ENCODE measurements around the gene ARID1B.

Gene ARID1B

GRCh38 chr6:157086632-157087031, 309.5 kb downstream of the ARID1B start:
- TF ChIP-seq CTCF (IDR thresholded peaks at IDR 0.05): no peak
- H3K27me3 ChIP-seq: no peaks in the 10 kb centered on the region
- intact Hi-C loops (cut with DNase I; ENCODE audit: low total_unique reads): no loop called here
- H3K27ac ChIP-seq: no peak overlapping the region
- H3K36me3 ChIP-seq: peaks cover 0 to 21% (median 20%) of the 10 kb centered on the region in 3 donors
- no peaks in the 10 kb centered on the region for H3K4me1 ChIP-seq
- no peaks in the 10 kb centered on the region for H3K9me3 ChIP-seq
- no peak overlapping the region for H3K4me3 ChIP-seq
- DNase-seq: no peak

GRCh38 chr6:157087974-157088373, 310.8 kb downstream of the ARID1B start:
- H3K4me3 ChIP-seq: no peak overlapping the region
- intact Hi-C loops (cut with DNase I; ENCODE audit: low total_unique reads): no loop called here
- peaks cover 0 to 21% (median 20%) of the 10 kb centered on the region in 3 donors for H3K36me3 ChIP-seq
- H3K4me1 ChIP-seq: peaks cover 0 to 11% (median 0%) of the 10 kb centered on the region in 4 donors
- no peaks in the 10 kb centered on the region for H3K9me3 ChIP-seq
- no peaks in the 10 kb centered on the region for H3K27me3 ChIP-seq
- no peak for DNase-seq
- H3K27ac ChIP-seq: no peak overlapping the region
- TF ChIP-seq CTCF (IDR thresholded peaks at IDR 0.05): no peak

- H3K9me3 ChIP-seq: no peaks in the 10 kb centered on the region
- H3K4me1 ChIP-seq: peaks cover 0 to 11% (median 0%) of the 10 kb centered on the region in 4 donors
- H3K27ac ChIP-seq: no peak overlapping the region
- intact Hi-C loops (cut with DNase I; ENCODE audit: low total_unique reads): no loop called here
- no peak for TF ChIP-seq CTCF (IDR thresholded peaks at IDR 0.05)
- H3K36me3 ChIP-seq: peaks cover 0 to 21% (median 20%) of the 10 kb centered on the region in 3 donors
- no peak for DNase-seq
- no peak overlapping the region for H3K4me3 ChIP-seq
- H3K27me3 ChIP-seq: no peaks in the 10 kb centered on the region
These were observed 311.7 kb downstream of the ARID1B start for GRCh38 chr6:157088841-157089240.

- no peak overlapping the region for H3K27ac ChIP-seq
- H3K36me3 ChIP-seq: peaks cover 0 to 21% (median 20%) of the 10 kb centered on the region in 3 donors
- peaks cover 0 to 11% (median 0%) of the 10 kb centered on the region in 4 donors for H3K4me1 ChIP-seq
- H3K9me3 ChIP-seq: no peaks in the 10 kb centered on the region
- H3K27me3 ChIP-seq: no peaks in the 10 kb centered on the region
- no peak for TF ChIP-seq CTCF (IDR thresholded peaks at IDR 0.05)
- DNase-seq: no peak
- intact Hi-C loops (cut with DNase I; ENCODE audit: low total_unique reads): no loop called here
- H3K4me3 ChIP-seq: no peak overlapping the region
These were observed 312.1 kb downstream of the ARID1B start for GRCh38 chr6:157089258-157089657.

- Histone ChIP-seq H3K4me3 (no peak overlapping the region), H3K27me3 (no peaks in the 10 kb centered on the region), H3K9me3 (no peaks in the 10 kb centered on the region), H3K36me3 (peaks cover 0 to 17% (median 15%) of the 10 kb centered on the region in 3 donors), H3K4me1 (peaks cover 0 to 11% (median 0%) of the 10 kb centered on the region in 4 donors), H3K27ac (no peak overlapping the region)
- no peak for DNase-seq
- TF ChIP-seq CTCF (IDR thresholded peaks at IDR 0.05): no peak
- intact Hi-C loops (cut with DNase I; ENCODE audit: low total_unique reads): no loop called here
These were observed 312.7 kb downstream of the ARID1B start for GRCh38 chr6:157089851-157090250.

- Histone ChIP-seq H3K27ac (no peak overlapping the region), H3K4me3 (no peak overlapping the region), H3K27me3 (no peaks in the 10 kb centered on the region), H3K9me3 (no peaks in the 10 kb centered on the region), H3K4me1 (peaks cover 0 to 11% (median 0%) of the 10 kb centered on the region in 4 donors), H3K36me3 (peaks cover 0 to 13% (median 10%) of the 10 kb centered on the region in 3 donors)
- intact Hi-C loops (cut with DNase I; ENCODE audit: low total_unique reads): no loop called here
- no peak for TF ChIP-seq CTCF (IDR thresholded peaks at IDR 0.05)
- DNase-seq: no peak
These were observed 313.6 kb downstream of the ARID1B start for GRCh38 chr6:157090736-157091135.
